ENCODE measurements around the gene YWHAB.

- no peak for TF ChIP-seq CTCF (conservative IDR thresholded peaks at IDR 0.05 in 1 of 2, IDR thresholded peaks at IDR 0.05 in 1 of 2; ENCODE audit: low read depth in 1 of 2, low read length in 2 of 2)
- TF ChIP-seq EZH2 (IDR thresholded peaks at IDR 0.05; ENCODE audit: low read length, missing control alignments) = no peak
These were observed 70.9 kb downstream of the YWHAB start for GRCh38 chr20:44956410-44956809.

Measured in fibroblast of lung (primary cell).